SK-N-SH treated with all-trans-retinoic acid at 6 μM for 48 hours (cell line): ENCODE results near the gene USP14.
A peak's percentile ranks its signal among the peaks of the same experiment; 100 is the strongest.
"Not testable (repeated sequence)": the region's sequence is repeated elsewhere in the genome, so short reads cannot be mapped to it uniquely, and the experiment has no call there.

ENCODE experiments used
- ATAC-seq: fragments of 200-7000 bp; cut with Tn5 transposase; 3 replicates; pipeline ENCODE4 v1.9.1; 2020; ENCODE audit warnings: mild to moderate bottlenecking, moderate library complexity
- BACH2 ChIP-seq: fragments of 250-450 bp; sonication (Bioruptor Pico); IDR thresholded peaks from 2 replicates; pipeline ENCODE4 v1.9.0; 2021; ENCODE audit warnings: mild to moderate bottlenecking, borderline replicate concordance
- CREB5 ChIP-seq: fragments of 250-450 bp; sonication (Bioruptor Pico); IDR thresholded peaks from 2 replicates; pipeline ENCODE4 v1.5.1; 2020; ENCODE audit warnings: low read depth, mild to moderate bottlenecking, moderate library complexity
- CSDC2 ChIP-seq: fragments of 250-450 bp; sonication (Bioruptor Pico); IDR thresholded peaks from 2 replicates; pipeline ENCODE4 v1.5.0; 2020; ENCODE audit warnings: mild to moderate bottlenecking, moderate library complexity
- CSRNP3 ChIP-seq: fragments of 250-450 bp; sonication (Bioruptor Pico); IDR thresholded peaks from 2 replicates; pipeline ENCODE4 v1.5.1; 2021; ENCODE audit warnings: mild to moderate bottlenecking, moderate library complexity
- ESRRG ChIP-seq: fragments of 250-450 bp; sonication (Bioruptor Pico); IDR thresholded peaks from 2 replicates; pipeline ENCODE4 v1.6.1; 2021; ENCODE audit warnings: mild to moderate bottlenecking
- GLIS3 ChIP-seq: fragments of 250-450 bp; sonication (Bioruptor Pico); IDR thresholded peaks from 2 replicates; pipeline ENCODE4 v1.5.0; 2020; ENCODE audit warnings: mild to moderate bottlenecking, moderate library complexity
- OSR1 ChIP-seq: fragments of 250-450 bp; sonication (Bioruptor Pico); IDR thresholded peaks from 2 replicates; pipeline ENCODE4 v1.8.0; 2022; ENCODE audit warnings: moderate library complexity, mild to moderate bottlenecking, inconsistent platforms
- PATZ1 ChIP-seq: fragments of 250-450 bp; sonication (Bioruptor Pico); IDR thresholded peaks from 2 replicates; pipeline ENCODE4 v1.8.0; 2020; ENCODE audit warnings: mild to moderate bottlenecking, moderate library complexity, borderline replicate concordance
- PPARA ChIP-seq: fragments of 250-450 bp; sonication (Bioruptor Pico); IDR thresholded peaks from 2 replicates; pipeline ENCODE4 v1.5.0; 2020; ENCODE audit warnings: mild to moderate bottlenecking, borderline replicate concordance
- RARB ChIP-seq: fragments of 250-450 bp; sonication (Bioruptor Pico); IDR thresholded peaks from 2 replicates; pipeline ENCODE4 v1.8.0; 2021; ENCODE audit warnings: mild to moderate bottlenecking, moderate library complexity
- SNAI2 ChIP-seq: fragments of 250-450 bp; sonication (Bioruptor Pico); IDR thresholded peaks from 2 replicates; pipeline ENCODE4 v1.5.0; 2020; ENCODE audit warnings: mild to moderate bottlenecking, moderate library complexity
- TCF4 ChIP-seq: fragments of 250-450 bp; sonication (Bioruptor Pico); IDR thresholded peaks from 2 replicates; pipeline ENCODE4 v1.8.0; 2021; ENCODE audit warnings: mild to moderate bottlenecking, moderate library complexity, borderline replicate concordance
- TOX ChIP-seq: fragments of 250-450 bp; sonication (Bioruptor Pico); IDR thresholded peaks from 2 replicates; pipeline ENCODE4 v1.8.0; 2021; ENCODE audit warnings: mild to moderate bottlenecking, moderate library complexity, borderline replicate concordance
- TSHZ2 ChIP-seq: fragments of 250-450 bp; sonication (Bioruptor Pico); IDR thresholded peaks from 2 replicates; pipeline ENCODE4 v1.5.0; 2020; ENCODE audit warnings: mild to moderate bottlenecking, moderate library complexity
- ZC3H10 ChIP-seq: fragments of 250-450 bp; sonication (Bioruptor Pico); IDR thresholded peaks from 2 replicates; pipeline ENCODE4 v1.5.1; 2021; ENCODE audit warnings: mild to moderate bottlenecking, moderate library complexity
- ZFP30 ChIP-seq: fragments of 450-650 bp; formaldehyde crosslinking; IDR thresholded peaks from 2 replicates; pipeline ENCODE4 v1.5.0; 2022; ENCODE audit warnings: mild to moderate bottlenecking, moderate library complexity
- ZNF565 ChIP-seq: fragments of 450-650 bp; formaldehyde crosslinking; conservative IDR thresholded peaks from 2 replicates; pipeline ENCODE4 v1.5.0; 2020; ENCODE audit warnings: low read depth, mild to moderate bottlenecking, moderate library complexity
- ZNF8 ChIP-seq: fragments of 450-650 bp; formaldehyde crosslinking; IDR thresholded peaks from 2 replicates; pipeline ENCODE4 v1.5.0; 2020; ENCODE audit warnings: mild to moderate bottlenecking, moderate library complexity

Gene USP14

DNA sequence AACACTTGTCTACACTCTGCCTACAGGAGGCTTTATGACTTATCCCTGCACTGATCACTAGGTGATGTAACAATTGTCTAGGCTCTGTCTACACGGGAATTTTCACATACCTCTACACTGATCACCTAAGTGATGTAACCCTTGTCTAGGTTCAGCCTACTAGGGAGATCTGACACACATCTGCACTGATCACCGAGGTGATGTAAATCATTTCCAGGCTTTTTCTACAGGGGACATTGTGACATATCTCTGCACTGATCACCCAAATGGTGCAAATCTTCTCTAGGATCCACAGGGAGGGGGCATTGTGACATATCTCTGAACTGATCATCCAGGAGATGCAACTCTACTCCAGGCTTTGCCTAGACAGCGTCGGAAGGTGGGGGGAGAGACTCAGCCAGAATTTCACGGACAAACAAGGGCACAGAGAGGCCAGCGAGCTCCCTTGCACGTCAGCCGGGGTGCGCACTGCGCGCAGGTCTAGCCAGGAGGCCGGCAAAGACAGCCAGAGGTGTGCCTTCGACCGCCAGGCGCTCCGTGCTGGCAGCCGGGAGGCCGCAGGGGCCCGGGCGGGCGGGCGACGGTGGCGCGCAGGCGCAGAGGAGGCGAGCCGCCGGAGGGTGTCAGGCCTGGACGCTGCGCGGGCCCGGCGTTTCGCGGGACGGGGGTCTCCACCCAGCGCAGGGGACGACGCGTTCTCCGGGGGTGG is 46.9 kb upstream of the USP14 start:
- no peak for TF ChIP-seq ESRRG
- TF ChIP-seq SNAI2 (CRISPR knock-in tag) = no peak
- no peak for TF ChIP-seq TCF4 (CRISPR knock-in tag)
- TF ChIP-seq ZC3H10 (CRISPR knock-in tag) = no peak
- TF ChIP-seq CREB5 (CRISPR knock-in tag) = no peak
- no peak for TF ChIP-seq OSR1 (CRISPR knock-in tag)
- TF ChIP-seq RARB (CRISPR knock-in tag) = no peak
- TF ChIP-seq CSDC2 = no peak
- TF ChIP-seq GLIS3 = no peak
- TF ChIP-seq PPARA = no peak
- TF ChIP-seq TOX (CRISPR knock-in tag) = no peak
- no peak for TF ChIP-seq CSRNP3
- no peak for TF ChIP-seq ZNF8 (CRISPR knock-in tag)
- peak; percentile 52 for ATAC-seq

- ATAC-seq = not testable (repeated sequence)
Observed at GRCh38 chr18:112015-112733, 46.2 kb upstream of the USP14 start.

DNA sequence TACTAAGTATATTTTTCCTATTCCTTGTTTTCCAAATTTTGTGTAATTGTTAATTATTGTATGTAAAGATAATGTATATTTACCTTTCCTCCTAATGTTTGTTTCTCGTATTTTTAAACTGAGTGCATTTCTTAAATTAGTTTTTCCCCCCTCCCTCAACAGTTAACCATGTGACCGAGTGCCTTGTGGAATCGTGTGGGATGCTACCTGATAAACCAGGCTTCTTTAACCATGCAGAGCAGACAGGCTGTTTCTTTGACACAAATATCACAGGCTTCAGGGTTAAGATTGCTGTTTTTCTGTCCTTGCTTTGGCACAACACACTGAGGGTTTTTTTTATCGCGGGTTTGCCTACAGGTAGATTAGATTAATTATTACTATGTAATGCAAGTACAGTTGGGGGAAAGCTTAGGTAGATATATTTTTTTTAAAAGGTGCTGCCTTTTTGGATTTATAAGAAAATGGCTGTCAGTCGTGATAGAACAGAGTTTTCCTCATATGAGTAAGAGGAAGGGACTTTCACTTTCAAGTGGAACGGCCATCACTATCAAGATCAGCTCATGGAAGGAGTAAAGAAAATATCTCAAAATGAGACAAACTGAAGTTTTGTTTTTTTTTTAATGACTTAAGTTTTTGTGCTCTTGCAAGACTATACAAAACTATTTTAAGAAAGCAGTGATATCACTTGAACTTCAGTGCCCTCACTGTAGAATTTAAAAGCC is 37.7 kb upstream of the USP14 start:
- ATAC-seq = not testable (repeated sequence)

DNA sequence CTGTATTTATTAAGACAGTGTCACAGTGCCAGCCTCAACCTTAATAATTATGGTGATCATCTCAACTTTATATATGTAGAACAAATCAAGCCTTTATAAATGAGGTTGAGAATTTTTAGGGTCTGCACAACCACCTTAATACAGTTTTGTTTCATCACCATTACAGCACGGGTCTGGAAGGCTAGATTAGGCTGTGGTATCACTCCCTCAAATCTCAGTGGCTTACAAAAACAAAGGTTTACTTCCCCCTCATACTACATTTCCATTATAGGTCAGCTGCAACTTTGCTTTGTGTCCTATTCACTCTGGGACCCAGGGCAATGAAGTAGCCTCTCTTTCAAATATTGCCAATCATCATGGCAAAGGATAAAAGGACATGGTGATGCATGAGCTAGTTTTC is 23.3 kb upstream of the USP14 start:
- no peak for ATAC-seq
- TF ChIP-seq SNAI2 (CRISPR knock-in tag) = no peak
- TF ChIP-seq PPARA = no peak
- no peak for TF ChIP-seq ZFP30 (CRISPR knock-in tag)
- TF ChIP-seq TCF4 (CRISPR knock-in tag) = no peak
- no peak for TF ChIP-seq CSRNP3
- TF ChIP-seq RARB (CRISPR knock-in tag) = no peak
- TF ChIP-seq PATZ1 (CRISPR knock-in tag) = no peak
- TF ChIP-seq CSDC2 = no peak
- no peak for TF ChIP-seq TOX (CRISPR knock-in tag)
- TF ChIP-seq TSHZ2 = no peak
- no peak for TF ChIP-seq ZNF565 (CRISPR knock-in tag)
- TF ChIP-seq BACH2 (CRISPR knock-in tag) = no peak
- TF ChIP-seq GLIS3 = no peak
- TF ChIP-seq ZC3H10 (CRISPR knock-in tag) = no peak
- no peak for TF ChIP-seq ESRRG
- no peak for TF ChIP-seq OSR1 (CRISPR knock-in tag)
